AG09309 (cell line): Measurements from ENCODE around the gene ATAD2B.

Experiments used
- DNase-seq: peaks from one replicate; pipeline ENCODE4 v3.0.0-alpha.2; 2010; ENCODE audit warnings: low read depth
- H3K4me3 ChIP-seq: 2 replicates; pipeline ENCODE4 v1.5.1; 2011; ENCODE audit warnings: mild to moderate bottlenecking, low read depth, low read length, moderate library complexity; ENCODE audit not compliant: control insufficient read depth
- CTCF ChIP-seq: IDR thresholded peaks from 2 replicates; pipeline ENCODE4 v1.5.1; 2011; ENCODE audit warnings: mild to moderate bottlenecking, low read depth, low read length, inconsistent platforms; ENCODE audit not compliant: insufficient read depth, control insufficient read depth; ENCODE audit errors: missing control alignments

Gene ATAD2B

GRCh38 chr2:23803264-23803964, 123.5 kb downstream of the ATAD2B start:
- DNase-seq = peak; percentile 31
- no peak overlapping the region for H3K4me3 ChIP-seq
- TF ChIP-seq CTCF = no peak

- DNase-seq = peak; percentile 47
- no peak overlapping the region for H3K4me3 ChIP-seq
- TF ChIP-seq CTCF = no peak
These were observed 125.5 kb downstream of the ATAD2B start for GRCh38 chr2:23801396-23801795.

- H3K4me3 ChIP-seq = no peak overlapping the region
- no peak for DNase-seq
- TF ChIP-seq CTCF = no peak
These were observed 132.7 kb downstream of the ATAD2B start for GRCh38 chr2:23794234-23794633.

GRCh38 chr2:23793476-23793875, 133.4 kb downstream of the ATAD2B start:
- H3K4me3 ChIP-seq = no peak overlapping the region
- DNase-seq = no peak
- no peak for TF ChIP-seq CTCF

GRCh38 chr2:23791030-23791429, 135.9 kb downstream of the ATAD2B start:
- TF ChIP-seq CTCF = no peak
- DNase-seq = peak; percentile 68
- H3K4me3 ChIP-seq = no peak overlapping the region

GRCh38 chr2:23789012-23789411, 137.9 kb downstream of the ATAD2B start:
- DNase-seq = no peak
- H3K4me3 ChIP-seq = no peak overlapping the region
- TF ChIP-seq CTCF = no peak
